Measurements from ENCODE around the gene TLL2.

- TF ChIP-seq POLR2A (IDR thresholded peaks at IDR 0.05; ENCODE audit: low read depth, low read length) (no peak), POLR2AphosphoS5 (IDR thresholded peaks at IDR 0.05; ENCODE audit: low read depth, low read length) (no peak), TAF1 (IDR thresholded peaks at IDR 0.05; ENCODE audit: borderline replicate concordance, low read depth, low read length) (no peak)
Measured at GRCh38 chr10:96496281-96496925, 17.3 kb downstream of the TLL2 start.

Data from GM12892 (cell line).